ENCODE measurements around the gene GRK5. TPM values are rescaled to one million over a fixed set of nuclear protein-coding genes. Genes with fewer than 3 reads are reported as not detected.

Gene GRK5
- total RNA-seq, 1 experiment from 2014 or later: 4.8 TPM

GRCh38 chr10:119284679-119285096 lies 77.3 kb downstream of the GRK5 start:
- Histone ChIP-seq H3K79me2 (ENCODE audit: low read depth) (no peaks in the 10 kb centered on the region), H3K9me3 (ENCODE audit: insufficient read depth, low read depth) (no peaks in the 10 kb centered on the region), H3K9me2 (ENCODE audit: insufficient read depth) (no peaks in the 10 kb centered on the region), H3F3A (ENCODE audit: insufficient read depth, low read depth) (peaks cover 5% of the 10 kb centered on the region), H3K27ac (no peak overlapping the region), H3K36me3 (ENCODE audit: low read depth) (no peaks in the 10 kb centered on the region), H3K27me3 (ENCODE audit: insufficient read depth, low read depth) (no peaks in the 10 kb centered on the region), H3K4me3 (no peak overlapping the region), H3K4me2 (no peak overlapping the region), H4K20me1 (ENCODE audit: insufficient read depth) (no peaks in the 10 kb centered on the region), H2AFZ (no peak overlapping the region), H3K4me1 (replicated peaks; ENCODE audit: insufficient read depth) (peaks cover 11% of the 10 kb centered on the region)
- no peak for DNase-seq
- intact Hi-C loops (cut with micrococcal nuclease; ENCODE audit: unreplicated experiment): no loop called here
- ChIA-PET CTCF (no interaction called here), POLR2A (ENCODE audit: unreplicated experiment) (no interaction called here)
- no TSS peak for BruUV-seq (replicated peaks)
- no peak for TF ChIP-seq CTCF (conservative IDR thresholded peaks at IDR 0.05)
- TF ChIP-seq EZH2 (IDR thresholded peaks at IDR 0.05; ENCODE audit: low read depth): no peak

- Histone ChIP-seq H3K36me3 (ENCODE audit: low read depth) (no peaks in the 10 kb centered on the region), H3K9me3 (ENCODE audit: insufficient read depth, low read depth) (no peaks in the 10 kb centered on the region), H4K20me1 (ENCODE audit: insufficient read depth) (no peaks in the 10 kb centered on the region), H3K79me2 (ENCODE audit: low read depth) (no peaks in the 10 kb centered on the region), H3K4me1 (replicated peaks; ENCODE audit: insufficient read depth) (peaks cover 18% of the 10 kb centered on the region), H3K27me3 (ENCODE audit: insufficient read depth, low read depth) (no peaks in the 10 kb centered on the region), H3F3A (ENCODE audit: insufficient read depth, low read depth) (peaks cover 11% of the 10 kb centered on the region), H3K4me3 (no peak overlapping the region), H3K4me2 (no peak overlapping the region), H2AFZ (no peak overlapping the region), H3K27ac (no peak overlapping the region), H3K9me2 (ENCODE audit: insufficient read depth) (no peaks in the 10 kb centered on the region)
- POLR2A ChIA-PET (ENCODE audit: unreplicated experiment): no interaction called here
- no peak for DNase-seq
- intact Hi-C loops (cut with micrococcal nuclease; ENCODE audit: unreplicated experiment): no loop called here
- no TSS peak for BruUV-seq (replicated peaks)
- TF ChIP-seq CTCF (conservative IDR thresholded peaks at IDR 0.05) (no peak), EZH2 (IDR thresholded peaks at IDR 0.05; ENCODE audit: low read depth) (no peak)
- CTCF ChIA-PET: no interaction called here
Measured at GRCh38 chr10:119285495-119286267, 78.3 kb downstream of the GRK5 start.

- Histone ChIP-seq H3K27ac (no peak overlapping the region), H3K27me3 (ENCODE audit: insufficient read depth, low read depth) (no peaks in the 10 kb centered on the region), H3K79me2 (ENCODE audit: low read depth) (no peaks in the 10 kb centered on the region), H3K36me3 (ENCODE audit: low read depth) (no peaks in the 10 kb centered on the region), H3F3A (ENCODE audit: insufficient read depth, low read depth) (peaks cover 16% of the 10 kb centered on the region), H4K20me1 (ENCODE audit: insufficient read depth) (no peaks in the 10 kb centered on the region), H2AFZ (no peak overlapping the region), H3K4me1 (replicated peaks; ENCODE audit: insufficient read depth) (peaks cover 26% of the 10 kb centered on the region), H3K9me3 (ENCODE audit: insufficient read depth, low read depth) (no peaks in the 10 kb centered on the region), H3K4me2 (no peak overlapping the region), H3K4me3 (no peak overlapping the region), H3K9me2 (ENCODE audit: insufficient read depth) (no peaks in the 10 kb centered on the region)
- no peak for TF ChIP-seq EZH2 (IDR thresholded peaks at IDR 0.05; ENCODE audit: low read depth)
- TF ChIP-seq CTCF (conservative IDR thresholded peaks at IDR 0.05): no peak
- no peak for DNase-seq
- BruUV-seq (replicated peaks): no TSS peak
- intact Hi-C loops (cut with micrococcal nuclease; ENCODE audit: unreplicated experiment): no loop called here
- CTCF ChIA-PET: no interaction called here
- POLR2A ChIA-PET (ENCODE audit: unreplicated experiment): no interaction called here
Measured at GRCh38 chr10:119286516-119286915, 79.1 kb downstream of the GRK5 start.

All from PC-9 (cell line).